Glutamatergic neuron (in vitro differentiated cells): Measurements from ENCODE around the gene CTTNBP2. TPM values are rescaled to one million over a fixed set of nuclear protein-coding genes. Genes with fewer than 3 reads are reported as not detected.

Experiments used
- DNase-seq: peaks from one replicate; pipeline ENCODE4 v3.0.0; 2022
- H3K27ac Mint-ChIP-seq: one replicate; pipeline ENCODE4 v1.8.0; 2020; ENCODE audit warnings: mild to moderate bottlenecking, mixed read lengths, inconsistent platforms; ENCODE audit not compliant: unreplicated experiment
- H3K27me3 Mint-ChIP-seq: one replicate; pipeline ENCODE4 v1.8.0; 2020; ENCODE audit warnings: mild to moderate bottlenecking, moderate library complexity, mixed read lengths, inconsistent platforms; ENCODE audit not compliant: unreplicated experiment
- H3K36me3 Mint-ChIP-seq: one replicate; pipeline ENCODE4 v1.8.0; 2020; ENCODE audit warnings: mild to moderate bottlenecking, mixed read lengths, inconsistent platforms; ENCODE audit not compliant: unreplicated experiment
- H3K4me1 Mint-ChIP-seq: one replicate; pipeline ENCODE4 v1.8.0; 2020; ENCODE audit warnings: mild to moderate bottlenecking, low read depth, mixed read lengths, inconsistent platforms; ENCODE audit not compliant: unreplicated experiment
- H3K4me3 Mint-ChIP-seq: one replicate; pipeline ENCODE4 v1.8.0; 2020; ENCODE audit warnings: mild to moderate bottlenecking, mixed read lengths, inconsistent platforms; ENCODE audit not compliant: unreplicated experiment
- H3K9me3 Mint-ChIP-seq: one replicate; pipeline ENCODE4 v1.8.0; 2020; ENCODE audit warnings: mild to moderate bottlenecking, moderate library complexity, mixed read lengths, inconsistent platforms; ENCODE audit not compliant: unreplicated experiment
- CTCF ChIP-seq: fragments of 200-600 bp; sonication (generic); IDR thresholded peaks from one replicate; pipeline ENCODE4 v1.5.0; 2021; ENCODE audit not compliant: partially characterized antibody, unreplicated experiment
- total RNA-seq: library from RNA; stranded (reverse); fragmentation: NEBNext Ultra II Directional; extraction: Animal tissue kit (Norgen Biotek cat#: 25700); gene quantifications from one replicate; pipeline ENCODE4 v1.2.1, GENCODE V29; 2021; ENCODE audit not compliant: unreplicated experiment

Gene CTTNBP2
- total RNA-seq, 1 donor from 2014 or later: 22.2 TPM

GRCh38 chr7:117894037-117894436 is 20.8 kb upstream of the CTTNBP2 start:
- Mint-ChIP-seq H3K27ac (no peak overlapping the region), H3K4me1 (no peaks in the 10 kb centered on the region), H3K27me3 (no peaks in the 10 kb centered on the region), H3K36me3 (no peaks in the 10 kb centered on the region), H3K4me3 (no peak overlapping the region), H3K9me3 (no peaks in the 10 kb centered on the region)
- no peak for TF ChIP-seq CTCF
- DNase-seq: no peak

- H3K36me3 Mint-ChIP-seq: no peaks in the 10 kb centered on the region
- H3K9me3 Mint-ChIP-seq: no peaks in the 10 kb centered on the region
- H3K27me3 Mint-ChIP-seq: no peaks in the 10 kb centered on the region
- H3K27ac Mint-ChIP-seq: no peak overlapping the region
- TF ChIP-seq CTCF: no peak
- no peak overlapping the region for H3K4me3 Mint-ChIP-seq
- no peak for DNase-seq
- H3K4me1 Mint-ChIP-seq: no peaks in the 10 kb centered on the region
These were observed 19.6 kb upstream of the CTTNBP2 start for GRCh38 chr7:117892821-117893220.

- H3K27ac Mint-ChIP-seq: no peak overlapping the region
- no peak for DNase-seq
- TF ChIP-seq CTCF: no peak
- H3K4me3 Mint-ChIP-seq: no peak overlapping the region
- no peaks in the 10 kb centered on the region for H3K9me3 Mint-ChIP-seq
- H3K27me3 Mint-ChIP-seq: no peaks in the 10 kb centered on the region
- H3K4me1 Mint-ChIP-seq: no peaks in the 10 kb centered on the region
- no peaks in the 10 kb centered on the region for H3K36me3 Mint-ChIP-seq
These were observed 16.4 kb upstream of the CTTNBP2 start for GRCh38 chr7:117889611-117890010.

- H3K36me3 Mint-ChIP-seq: no peaks in the 10 kb centered on the region
- no peak for DNase-seq
- H3K4me3 Mint-ChIP-seq: no peak overlapping the region
- no peak overlapping the region for H3K27ac Mint-ChIP-seq
- no peaks in the 10 kb centered on the region for H3K27me3 Mint-ChIP-seq
- no peaks in the 10 kb centered on the region for H3K4me1 Mint-ChIP-seq
- no peaks in the 10 kb centered on the region for H3K9me3 Mint-ChIP-seq
- no peak for TF ChIP-seq CTCF
These were observed 15.4 kb upstream of the CTTNBP2 start for GRCh38 chr7:117888627-117889026.

GRCh38 chr7:117882594-117882993 is 9.4 kb upstream of the CTTNBP2 start:
- DNase-seq: no peak
- H3K9me3 Mint-ChIP-seq: no peaks in the 10 kb centered on the region
- no peaks in the 10 kb centered on the region for H3K4me1 Mint-ChIP-seq
- no peak overlapping the region for H3K4me3 Mint-ChIP-seq
- no peak overlapping the region for H3K27ac Mint-ChIP-seq
- no peaks in the 10 kb centered on the region for H3K36me3 Mint-ChIP-seq
- TF ChIP-seq CTCF: no peak
- H3K27me3 Mint-ChIP-seq: no peaks in the 10 kb centered on the region
